ENCODE data around the gene ANKMY1.

ANKMY1 gene

DNA sequence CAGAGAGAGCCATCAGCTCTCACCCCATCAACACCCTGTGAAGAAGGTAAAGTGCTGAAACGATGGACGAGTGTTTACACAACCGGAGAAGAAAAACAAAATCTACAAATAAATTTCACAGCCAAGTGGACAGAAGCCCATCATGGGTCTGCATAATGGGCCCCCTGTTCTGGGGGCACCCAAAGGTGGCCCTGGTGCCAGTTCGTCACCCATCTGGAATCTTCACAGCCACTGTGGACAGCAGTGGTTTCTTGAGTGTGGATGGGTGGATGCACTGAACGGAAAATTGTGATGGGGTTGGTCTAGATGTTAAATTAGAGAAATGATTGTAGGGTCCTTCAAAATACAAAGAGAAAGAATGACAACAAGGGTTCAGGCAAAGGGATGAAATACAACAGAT, 38.8 kb downstream of the ANKMY1 start:
- no peak for DNase-seq

GRCh38 chr2:240517342-240517741, 40.4 kb downstream of the ANKMY1 start:
- DNase-seq, result no peak

GRCh38 chr2:240514631-240515030, 43.2 kb downstream of the ANKMY1 start:
- DNase-seq, result no peak

DNA sequence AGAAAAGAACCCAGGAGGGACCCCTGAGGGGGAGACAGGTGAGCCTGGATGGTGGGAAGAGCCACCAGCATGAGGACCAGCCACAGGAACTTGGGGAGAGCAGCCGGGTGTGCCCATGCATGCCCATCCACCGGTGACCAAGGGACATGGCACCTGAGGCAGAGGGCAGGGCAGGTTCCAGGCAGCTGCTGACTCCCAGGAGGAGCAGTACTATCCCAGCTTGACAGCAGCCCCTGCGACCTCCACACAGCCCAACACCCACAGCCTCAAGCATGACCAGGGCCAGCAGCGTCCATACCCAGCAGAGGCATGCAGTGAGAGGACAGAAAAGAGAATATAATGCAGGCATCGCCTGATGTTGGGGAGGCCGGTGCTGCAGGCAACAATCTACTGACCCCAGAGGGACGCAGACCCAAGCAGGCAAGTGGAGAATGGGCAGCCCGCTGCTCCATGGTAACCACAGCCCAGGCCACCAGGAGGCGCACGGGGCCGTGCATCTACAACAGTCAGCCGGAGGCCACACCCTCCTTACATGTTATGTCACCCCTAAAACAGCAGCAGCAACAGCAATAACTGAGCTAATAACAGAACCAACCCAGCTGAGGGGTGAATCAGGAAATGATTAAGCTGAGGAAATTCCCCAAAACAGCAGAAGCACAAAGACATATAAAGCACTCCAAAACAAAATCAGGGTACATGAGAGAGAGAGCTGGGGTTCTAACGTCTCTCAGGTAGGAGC, 44.1 kb downstream of the ANKMY1 start:
- DNase-seq, result peak; percentile 79

- DNase-seq, result no peak
Measured at GRCh38 chr2:240512666-240513535, 44.9 kb downstream of the ANKMY1 start.

DNA sequence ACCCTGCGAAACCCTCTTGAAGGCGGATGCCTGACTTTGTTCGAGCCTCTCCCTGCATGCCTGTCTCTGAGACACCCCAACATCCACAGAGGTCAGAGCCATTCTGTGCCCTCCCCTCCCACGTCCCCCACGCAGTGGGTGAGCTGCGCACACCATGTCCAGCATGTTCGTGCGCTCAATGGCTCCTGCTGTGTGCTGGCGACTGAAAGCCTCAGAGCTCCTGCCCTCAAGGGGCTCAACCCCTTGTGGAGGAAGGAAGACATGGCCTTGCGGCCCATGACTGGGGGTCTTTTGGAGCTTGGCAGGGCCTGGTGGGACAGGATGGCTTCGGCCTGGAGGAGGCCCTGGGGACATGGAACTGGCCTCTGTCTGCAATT, 45.7 kb downstream of the ANKMY1 start:
- DNase-seq, result no peak

GRCh38 chr2:240511351-240512108, 46.3 kb downstream of the ANKMY1 start:
- DNase-seq, result no peak

GRCh38 chr2:240510513-240511210, 47.1 kb downstream of the ANKMY1 start:
- DNase-seq, result no peak

DNA sequence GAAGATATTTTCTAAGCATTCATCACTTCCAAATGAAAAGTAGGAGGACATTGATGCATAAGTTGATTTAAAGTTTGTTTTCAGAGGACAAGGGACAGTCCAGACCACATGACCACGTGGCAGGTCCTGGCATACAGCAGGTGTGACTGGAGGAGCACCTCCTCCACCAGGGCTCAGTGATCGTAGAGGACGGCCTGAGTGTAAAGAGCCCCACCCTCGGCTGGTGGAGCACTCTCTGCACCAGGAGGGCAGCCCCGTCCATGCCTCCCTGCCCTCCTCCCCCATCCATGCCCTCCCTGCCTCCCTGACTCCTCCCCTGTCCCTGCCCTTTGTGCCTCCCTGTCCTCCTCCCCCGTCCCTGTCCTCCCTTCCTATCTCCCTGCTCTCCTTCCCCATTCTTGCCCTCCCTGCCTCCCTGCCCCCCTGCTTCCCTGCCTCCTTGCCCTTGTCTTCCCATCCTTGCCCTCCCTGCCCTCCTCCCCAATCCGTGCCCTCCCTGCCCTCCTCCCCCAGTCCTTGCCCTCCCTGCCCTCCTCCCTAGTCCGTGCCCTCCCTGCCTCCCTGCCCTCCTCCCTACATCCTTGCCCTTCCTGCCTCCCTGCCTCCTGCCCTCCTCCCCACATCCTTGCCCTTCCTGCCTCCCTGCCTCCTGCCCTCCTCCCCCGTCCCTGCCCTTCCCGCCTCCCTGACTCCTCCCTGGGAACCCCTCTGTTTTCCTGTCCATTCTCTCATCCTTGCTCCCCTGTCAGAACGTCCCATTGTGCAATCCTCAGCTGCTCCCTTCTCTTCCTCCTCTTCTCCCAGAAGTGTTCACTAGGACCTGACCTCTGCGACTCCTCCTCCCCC, 47.9 kb downstream of the ANKMY1 start:
- no peak for DNase-seq

DNA sequence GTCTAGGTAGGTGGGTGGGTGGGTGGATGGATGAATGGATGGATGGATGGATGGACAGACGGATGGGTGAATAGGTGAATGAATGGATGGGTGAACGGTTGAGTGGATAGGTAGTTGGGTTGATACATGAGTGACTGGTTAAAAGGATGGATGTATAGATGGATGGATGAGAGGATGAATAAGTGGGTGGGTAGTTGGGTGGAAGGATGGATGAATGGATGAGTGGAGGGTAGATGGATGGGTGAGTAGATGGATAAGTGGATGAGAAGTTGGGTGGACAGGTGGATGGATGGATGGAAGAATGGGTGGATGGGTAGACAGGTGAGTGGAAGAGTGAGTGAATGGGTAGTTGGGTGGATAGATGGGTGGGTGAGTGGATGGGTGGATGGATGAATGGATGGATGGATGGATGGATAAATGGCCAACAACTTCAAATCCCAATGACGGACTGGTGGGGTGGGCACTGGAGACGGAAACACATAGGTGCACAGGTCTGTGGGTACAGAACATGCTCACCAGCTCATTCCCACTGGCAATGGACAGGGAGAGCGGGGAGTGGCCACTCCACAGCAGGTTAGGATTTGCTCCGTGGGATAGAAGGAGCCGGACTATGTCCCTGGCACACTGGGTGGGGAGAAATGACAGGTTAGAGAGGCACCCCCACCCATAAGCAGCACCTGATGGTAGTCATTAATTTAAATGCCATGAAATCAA, 48.8 kb downstream of the ANKMY1 start:
- DNase-seq, result no peak

GRCh38 chr2:240507778-240508251, 50.0 kb downstream of the ANKMY1 start:
- no peak for DNase-seq

DNA sequence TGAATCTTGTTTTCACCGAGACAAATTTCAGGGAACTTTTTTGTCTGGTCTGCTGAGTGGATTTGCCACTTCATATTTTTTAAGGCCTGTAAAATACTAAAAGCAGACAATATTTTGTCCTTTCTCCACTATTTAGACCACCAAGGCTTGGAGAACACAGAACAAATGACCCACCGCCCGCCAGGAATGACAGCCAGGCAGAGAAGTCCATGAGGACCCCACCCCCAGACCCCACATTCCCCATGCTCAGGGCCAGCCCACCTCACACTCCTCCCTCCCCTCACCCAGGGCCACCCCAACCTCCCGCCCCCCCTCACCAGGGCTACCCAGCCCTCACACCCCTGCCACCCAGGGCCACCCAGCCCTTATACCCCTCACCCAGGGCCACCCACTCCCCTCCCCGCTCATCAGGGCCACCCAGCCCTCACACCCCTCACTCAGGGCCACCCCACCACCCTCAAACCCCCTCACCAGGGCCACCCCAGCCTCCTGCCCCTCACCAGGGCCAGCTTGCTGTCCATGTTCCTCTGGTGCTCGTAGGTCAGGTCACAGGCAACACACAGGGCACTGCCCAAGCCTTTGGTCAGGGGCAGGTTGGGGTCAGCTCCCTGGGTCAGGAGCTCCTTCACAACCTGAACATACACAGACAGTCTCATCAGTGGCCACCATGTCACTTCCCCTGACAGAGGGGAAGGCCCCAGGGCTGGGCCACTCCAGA, 50.6 kb downstream of the ANKMY1 start:
- no peak for DNase-seq

- DNase-seq, result no peak
Measured at GRCh38 chr2:240506406-240507059, 51.3 kb downstream of the ANKMY1 start.

DNA sequence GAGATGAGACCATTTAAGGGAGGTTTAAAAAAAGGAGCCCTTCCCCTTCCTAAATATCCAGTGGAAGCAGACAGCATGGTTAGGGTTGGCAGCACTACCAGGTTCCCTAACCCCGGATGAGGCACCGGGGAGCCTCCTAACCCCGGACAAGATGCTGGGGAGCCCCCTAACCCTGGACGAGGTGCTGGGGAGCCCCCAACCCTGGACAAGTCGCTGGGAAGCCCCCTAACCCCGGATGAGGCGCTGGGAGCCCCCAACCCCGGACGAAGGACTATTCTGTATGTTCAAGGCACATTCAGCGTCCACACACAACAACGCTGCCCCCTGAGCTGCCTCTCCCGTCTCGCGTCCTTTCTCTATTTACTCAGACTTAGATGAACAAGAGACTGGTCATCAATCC, 51.9 kb downstream of the ANKMY1 start:
- no peak for DNase-seq

GRCh38 chr2:240503848-240504247, 53.9 kb downstream of the ANKMY1 start:
- DNase-seq, result no peak

DNA sequence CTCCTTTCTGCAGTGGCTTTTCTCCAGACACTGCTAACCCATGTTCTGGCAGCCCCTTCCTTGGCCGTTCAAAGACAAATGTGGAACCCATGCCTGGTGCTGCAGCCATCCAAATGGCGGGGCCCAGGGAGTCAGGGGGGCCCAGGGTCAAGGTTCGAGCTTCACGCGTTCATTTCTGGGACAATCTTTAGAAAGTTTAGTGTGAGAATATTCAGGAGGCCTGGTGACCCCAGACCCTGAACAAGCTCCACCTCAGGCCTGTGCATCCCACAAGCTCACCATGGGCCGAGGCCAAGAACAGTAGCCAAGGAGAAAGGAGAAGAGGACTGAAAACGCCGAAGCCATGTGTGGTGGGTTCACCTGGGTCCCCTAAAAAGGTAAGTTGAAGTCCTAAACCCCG, 54.4 kb downstream of the ANKMY1 start:
- no peak for DNase-seq

GRCh38 chr2:240502430-240503121, 55.2 kb downstream of the ANKMY1 start:
- DNase-seq, result no peak

GRCh38 chr2:240502059-240502429, 55.7 kb downstream of the ANKMY1 start:
- DNase-seq, result no peak

DNA sequence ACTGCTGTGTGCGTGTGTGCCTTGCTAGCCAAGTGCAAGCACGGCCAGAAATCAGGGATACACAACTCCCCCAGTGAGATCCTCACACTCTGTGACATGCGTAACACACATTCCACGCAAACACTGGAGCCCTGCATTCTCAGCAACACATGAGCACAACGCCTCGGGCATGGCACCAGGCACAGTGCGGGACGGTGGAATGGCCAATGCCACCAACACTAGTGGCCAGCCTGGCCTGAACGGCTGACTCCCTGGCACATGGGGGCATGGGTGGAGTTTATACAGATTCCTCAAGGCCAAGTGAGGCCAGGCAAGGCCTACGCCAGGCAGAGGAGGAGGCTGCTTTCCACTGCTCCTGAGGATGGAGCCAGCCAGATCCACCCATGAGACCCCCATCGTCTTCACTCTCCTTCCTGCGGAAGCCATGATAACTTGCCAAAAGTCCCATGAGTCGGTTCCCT, 56.2 kb downstream of the ANKMY1 start:
- DNase-seq, result no peak

Measured in retina (tissue), 1 donor.